ENCODE data around the gene RAB20.
A peak's percentile ranks its signal among the peaks of the same experiment; 100 is the strongest.
"Not testable (repeated sequence)": the region's sequence is repeated elsewhere in the genome, so short reads cannot be mapped to it uniquely, and the experiment has no call there.

RAB20 gene

GRCh38 chr13:110575322-110576069, 14.0 kb upstream of the RAB20 start:
- peak; percentile 51 for DNase-seq

GRCh38 chr13:110574161-110574560, 12.6 kb upstream of the RAB20 start:
- no peak for DNase-seq

- DNase-seq = no peak
These were observed 11.2 kb upstream of the RAB20 start for GRCh38 chr13:110572778-110573118.

GRCh38 chr13:110571896-110572777, 10.6 kb upstream of the RAB20 start:
- no peak for DNase-seq

- no peak for DNase-seq
These were observed 9.4 kb upstream of the RAB20 start for GRCh38 chr13:110570886-110571285.

GRCh38 chr13:110569962-110570361, 8.4 kb upstream of the RAB20 start:
- not testable (repeated sequence) for DNase-seq

- DNase-seq = no peak
These were observed 7.1 kb upstream of the RAB20 start for GRCh38 chr13:110568612-110569011.

GRCh38 chr13:110566171-110566570, 4.6 kb upstream of the RAB20 start:
- no peak for DNase-seq

- DNase-seq = no peak
These were observed 3.8 kb upstream of the RAB20 start for GRCh38 chr13:110565296-110565695.

GRCh38 chr13:110564472-110564985, 3.0 kb upstream of the RAB20 start:
- no peak for DNase-seq

- no peak for DNase-seq
These were observed 1.9 kb upstream of the RAB20 start for GRCh38 chr13:110563463-110563774.

- DNase-seq = no peak
These were observed 1.4 kb upstream of the RAB20 start for GRCh38 chr13:110562696-110563462.

- no peak for DNase-seq
These were observed 595 bp upstream of the RAB20 start for GRCh38 chr13:110562036-110562597.

- DNase-seq = peak; percentile 28
These were observed 750 bp downstream of the RAB20 start for GRCh38 chr13:110560601-110561343.

- DNase-seq = no peak
These were observed 1.5 kb downstream of the RAB20 start for GRCh38 chr13:110559986-110560385.

- no peak for DNase-seq
These were observed 2.0 kb downstream of the RAB20 start for GRCh38 chr13:110559429-110559943.

GRCh38 chr13:110557610-110558305, 3.8 kb downstream of the RAB20 start:
- no peak for DNase-seq

GRCh38 chr13:110557082-110557481, 4.4 kb downstream of the RAB20 start:
- DNase-seq = no peak

GRCh38 chr13:110556224-110556606, 5.3 kb downstream of the RAB20 start:
- no peak for DNase-seq

GRCh38 chr13:110555601-110556223, 5.8 kb downstream of the RAB20 start:
- peak; percentile 89 for DNase-seq

GRCh38 chr13:110554946-110555345, 6.6 kb downstream of the RAB20 start:
- no peak for DNase-seq

Data from RPMI8226 (cell line).